Stimulated activated naive CD4-positive, alpha-beta T cell (primary cell): ENCODE measurements around the gene RAET1E.
"Not testable (repeated sequence)": the region's sequence is repeated elsewhere in the genome, so short reads cannot be mapped to it uniquely, and the experiment has no call there.

Source experiments
- DNase-seq, 6 experiments: peaks; one replicate each; lab custom pipeline; 2025; lab: John Stamatoyannopoulos, UW

The RAET1E gene

DNA sequence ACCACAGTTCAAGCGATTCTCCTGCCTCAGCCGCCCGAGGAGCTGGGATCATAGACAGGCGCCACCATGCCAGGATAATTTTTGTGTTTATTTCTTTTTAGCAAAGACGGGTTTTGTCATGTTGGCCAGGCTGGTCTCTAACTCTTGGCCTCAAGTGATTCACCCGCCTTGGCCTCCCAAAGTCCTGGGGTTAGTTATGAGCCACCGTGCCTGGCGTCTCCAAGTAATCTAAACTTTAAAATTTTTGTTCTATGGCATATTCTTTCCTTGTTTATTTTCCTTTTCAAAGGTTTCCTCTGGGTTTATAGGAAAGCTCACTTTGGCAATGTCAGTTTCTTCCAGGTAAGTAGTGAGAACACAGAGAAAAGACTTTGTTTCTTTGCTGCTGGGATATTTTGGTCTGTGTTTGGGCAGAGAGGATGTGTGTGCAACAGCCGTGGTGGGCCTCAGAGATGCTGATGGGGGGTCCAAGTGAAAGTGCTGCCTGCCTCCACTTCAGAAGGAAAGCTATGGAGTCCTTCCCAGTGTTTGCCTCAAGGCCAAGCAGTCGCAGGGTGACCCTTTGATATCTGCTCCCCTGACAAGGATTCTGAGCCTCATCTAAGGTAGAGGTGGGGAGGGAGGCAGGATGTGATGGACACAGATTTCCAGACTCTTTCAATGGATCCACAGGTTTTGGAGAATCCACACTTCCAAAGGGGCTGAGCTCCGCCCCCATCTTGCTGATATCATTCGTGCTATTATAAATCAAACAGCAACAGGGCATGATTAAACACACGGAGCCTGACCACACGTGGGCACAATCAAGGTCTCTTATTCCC lies 36.1 kb downstream of the RAET1E start:
- no peak for DNase-seq

- no peak for DNase-seq
Observed at GRCh38 chr6:149860834-149861602, 36.9 kb downstream of the RAET1E start.

DNA sequence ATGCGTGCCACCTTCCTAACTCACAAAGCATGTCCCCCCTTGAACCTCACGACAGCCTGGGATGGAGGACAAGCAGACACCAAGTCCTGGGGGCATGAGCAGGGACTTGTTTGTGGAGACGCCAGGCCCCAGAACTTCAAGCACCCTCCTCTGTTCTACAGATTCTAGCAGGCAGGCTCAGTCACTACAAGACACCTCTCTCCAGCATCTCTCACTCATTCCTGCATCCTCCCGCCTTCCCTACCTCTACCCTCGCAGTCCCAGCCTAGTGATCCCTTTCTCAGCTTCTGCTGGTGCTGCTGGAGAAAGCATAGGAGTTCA lies 37.4 kb downstream of the RAET1E start:
- DNase-seq: no peak

GRCh38 chr6:149859938-149860337 lies 38.0 kb downstream of the RAET1E start:
- DNase-seq: no peak

- DNase-seq: no peak
Observed at GRCh38 chr6:149859368-149859767, 38.5 kb downstream of the RAET1E start.

DNA sequence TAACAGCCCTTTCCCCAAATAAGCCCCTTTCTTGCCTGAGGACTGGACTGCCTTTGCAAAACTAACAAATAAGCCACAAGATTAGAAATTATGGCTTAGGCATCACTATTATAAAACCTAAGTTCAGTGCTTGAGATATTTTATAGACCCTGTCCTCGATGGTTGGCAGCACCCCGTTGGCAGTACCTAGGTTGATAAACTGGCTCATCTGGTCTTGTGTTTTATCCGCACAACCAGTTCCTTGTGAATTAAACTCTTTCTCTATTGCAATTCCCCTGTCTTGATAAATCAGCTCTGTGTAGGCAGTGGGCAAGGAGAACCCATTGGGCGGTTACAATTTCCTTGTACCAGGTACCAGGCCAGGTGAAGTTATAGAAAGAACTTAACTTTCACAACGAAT lies 40.4 kb downstream of the RAET1E start:
- DNase-seq: no peak

DNA sequence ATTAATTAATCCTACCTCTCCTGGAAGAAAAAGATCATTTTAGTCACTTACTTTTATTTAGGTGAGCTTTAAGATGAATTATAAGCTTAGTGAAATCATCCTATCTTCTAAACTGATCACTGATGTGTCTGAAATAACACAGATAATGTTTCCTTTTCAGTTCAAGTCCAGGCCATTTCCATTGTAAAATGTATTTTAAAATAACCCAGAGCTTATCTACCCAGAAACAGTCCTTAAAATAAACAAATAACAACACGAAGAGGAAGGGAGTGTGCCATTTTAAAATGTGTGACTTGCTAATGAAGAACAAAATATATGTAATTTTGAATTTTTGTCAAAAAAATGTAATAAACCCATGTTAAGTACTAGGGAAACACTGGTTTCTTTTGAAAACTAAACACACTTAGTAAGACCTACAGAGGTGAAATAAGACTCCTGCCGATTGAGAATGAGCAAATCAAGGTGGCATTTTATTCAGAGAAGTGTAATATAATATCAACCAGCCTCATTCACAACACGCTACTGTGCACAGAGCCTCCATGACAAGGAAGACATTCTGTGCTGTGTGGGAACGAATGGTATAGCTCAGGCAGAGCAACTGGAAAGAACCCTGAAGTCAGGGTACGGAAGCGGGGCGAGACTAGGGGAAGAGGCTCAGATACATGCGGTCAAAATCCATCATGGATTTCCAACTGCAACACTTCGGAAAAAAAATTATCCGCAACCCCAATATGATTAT lies 41.5 kb downstream of the RAET1E start:
- DNase-seq: no peak

DNA sequence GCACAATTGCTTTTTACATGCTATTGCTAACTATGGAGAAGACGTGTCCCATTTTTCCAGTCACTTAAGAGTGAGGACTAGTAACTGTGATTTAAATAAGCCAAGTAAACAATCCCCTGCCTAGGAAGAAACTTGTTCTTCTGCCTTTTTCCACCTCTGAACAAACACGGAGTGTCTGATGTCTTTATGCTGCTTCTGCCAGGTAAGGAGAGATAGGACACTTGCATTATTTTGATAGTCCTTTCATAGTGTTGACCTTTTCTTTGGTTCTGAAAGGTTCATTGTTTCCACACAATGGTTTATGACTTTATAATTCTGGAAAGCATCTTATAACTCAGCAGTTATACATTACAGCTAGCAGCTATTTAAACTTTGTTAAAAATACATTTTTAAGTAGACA lies 42.2 kb downstream of the RAET1E start:
- DNase-seq: no peak

DNA sequence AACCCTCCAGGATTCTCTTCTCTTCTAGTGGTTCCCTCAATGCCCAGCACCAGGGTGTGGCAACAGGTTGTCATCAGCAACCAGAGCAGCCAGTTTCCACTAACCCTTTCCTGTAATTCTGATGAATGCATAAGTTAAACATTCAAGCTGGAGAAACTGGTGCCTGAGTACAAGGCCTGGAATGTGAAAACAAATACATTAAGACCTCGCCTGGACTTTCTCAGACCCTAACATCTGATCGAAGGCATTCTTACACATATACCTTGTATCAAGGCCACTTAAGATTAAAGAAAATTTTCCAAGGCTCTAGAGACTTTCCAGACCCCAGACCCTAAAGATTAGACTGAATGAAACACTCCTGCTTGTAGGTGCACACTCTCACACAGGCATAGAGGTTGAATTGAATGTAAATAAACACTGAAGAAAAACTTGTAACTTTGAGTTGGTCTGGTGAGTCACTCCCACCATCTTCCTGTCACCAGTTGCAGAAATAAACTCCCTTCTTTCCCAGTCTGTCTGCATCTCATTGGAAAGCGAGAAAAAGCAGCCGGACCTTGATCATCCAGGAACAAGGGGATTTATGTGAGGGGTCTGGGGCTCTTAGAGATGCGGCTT lies 42.8 kb downstream of the RAET1E start:
- no peak for DNase-seq

DNA sequence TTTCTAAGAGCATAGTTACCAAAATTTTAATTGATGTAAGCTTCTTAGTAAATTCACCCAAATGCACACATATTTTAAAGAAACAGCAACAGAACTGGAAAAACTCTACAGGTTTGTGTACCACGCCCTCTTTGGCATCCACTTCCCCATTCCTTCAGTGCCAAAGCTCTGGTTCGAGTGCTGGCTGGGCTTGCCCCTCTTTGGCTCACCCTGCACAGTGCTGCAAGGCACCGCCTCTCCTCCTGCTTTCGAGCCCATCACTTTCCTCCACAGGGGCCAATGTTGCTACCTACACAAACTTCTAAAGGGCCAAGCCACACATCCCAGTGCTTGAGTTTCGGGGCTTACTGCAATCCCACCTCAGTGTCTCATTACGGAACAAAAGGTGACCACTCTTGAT lies 43.4 kb downstream of the RAET1E start:
- no peak for DNase-seq

DNA sequence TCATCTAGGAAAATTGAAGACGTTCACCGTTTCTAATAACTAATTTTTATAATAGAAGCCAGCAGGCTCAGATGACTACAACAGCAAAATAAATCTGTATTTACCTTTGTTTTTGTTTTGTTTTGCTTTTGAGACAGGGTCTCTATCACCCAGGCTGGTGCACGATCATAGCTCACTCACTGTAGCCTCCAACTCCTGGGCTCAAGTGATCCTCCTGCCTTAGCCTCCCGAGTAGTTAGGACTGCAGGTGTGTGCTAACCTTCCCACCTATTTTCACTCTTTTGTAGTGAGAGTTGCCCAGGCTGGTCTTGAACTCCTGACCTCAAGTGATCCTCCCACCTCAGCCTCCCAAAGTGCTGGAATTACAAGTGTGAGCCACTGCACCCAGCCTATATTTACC lies 43.9 kb downstream of the RAET1E start:
- not testable (repeated sequence) for DNase-seq

GRCh38 chr6:149852881-149853280 lies 45.0 kb downstream of the RAET1E start:
- DNase-seq: no peak

GRCh38 chr6:149852180-149852579 lies 45.7 kb downstream of the RAET1E start:
- no peak for DNase-seq

- DNase-seq: no peak
Observed at GRCh38 chr6:149851461-149852110, 46.3 kb downstream of the RAET1E start.

DNA sequence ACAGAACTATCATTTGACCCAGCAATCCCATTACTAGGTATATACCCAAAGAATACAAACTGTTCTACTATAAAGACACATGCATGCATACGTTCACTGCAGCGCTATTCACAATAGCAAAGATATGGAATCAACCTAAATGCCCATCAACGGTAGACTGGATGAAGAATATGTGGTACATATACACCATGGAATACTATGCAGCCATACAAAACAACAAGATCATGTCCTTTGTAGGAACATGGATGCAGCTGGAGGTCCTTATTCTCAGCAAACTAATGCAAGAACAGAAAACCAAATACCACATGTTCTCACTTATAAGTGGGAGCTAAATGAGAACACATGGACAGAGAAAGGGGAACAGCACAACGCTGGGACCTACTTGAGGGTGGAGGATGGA lies 49.6 kb downstream of the RAET1E start:
- DNase-seq: not testable (repeated sequence)
